HL-60/S4 treated with retinoic acid at 250 ng/mL for 4 days and 3 days (cell line): ENCODE data around the gene ZNF784.

ENCODE experiments used
- in situ Hi-C: fragments of 300-500 bp; cut with MboI; formaldehyde crosslinking; loops from 2 replicates; pipeline ENCODE4 v1.7.0; 2022; ENCODE audit warnings: low sequenced_read_pairs

The ZNF784 gene

DNA sequence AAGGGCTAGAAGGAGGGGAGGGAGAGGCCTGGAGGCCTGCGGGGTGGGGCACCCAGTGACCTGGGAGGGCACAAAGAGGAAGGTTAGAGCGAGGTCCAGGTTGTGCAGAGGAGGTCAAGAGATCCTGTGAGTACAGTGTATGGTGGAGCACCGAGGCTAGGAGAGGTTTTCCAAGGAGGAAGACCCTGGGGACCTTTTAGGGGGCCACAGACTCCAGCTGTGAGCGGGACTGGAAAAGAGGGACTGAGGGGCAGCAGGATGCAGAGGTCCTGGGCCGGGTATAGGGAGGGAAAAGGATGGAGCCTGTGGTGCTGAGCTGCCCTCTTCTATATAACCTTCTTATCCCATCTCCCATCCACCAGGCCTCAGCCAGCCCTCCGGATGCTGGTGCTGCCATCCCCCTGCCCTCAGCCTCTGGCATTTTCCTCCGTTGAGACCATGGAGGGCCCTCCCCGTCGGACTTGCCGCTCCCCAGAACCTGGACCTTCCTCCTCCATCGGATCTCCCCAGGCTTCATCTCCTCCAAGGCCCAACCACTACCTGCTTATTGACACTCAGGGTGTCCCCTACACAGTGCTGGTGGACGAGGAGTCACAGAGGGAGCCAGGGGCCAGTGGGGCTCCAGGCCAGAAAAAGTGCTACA is 19.9 kb upstream of the ZNF784 start:
- in situ Hi-C loops = no loop called here

DNA sequence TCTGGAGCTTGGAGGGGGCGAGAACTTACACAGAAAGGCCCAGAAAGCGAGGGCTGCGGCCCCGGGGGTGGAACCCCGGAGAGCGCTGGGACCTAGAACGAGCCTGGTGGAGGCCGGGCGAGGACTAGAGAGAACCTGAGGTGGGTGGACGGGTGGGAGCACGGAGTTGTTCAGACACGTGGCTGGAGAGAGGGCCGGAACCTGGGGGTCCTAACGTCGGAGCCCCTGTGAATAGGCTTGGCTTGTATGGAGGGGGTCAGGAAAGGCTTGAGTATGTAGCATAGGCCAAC is 19.5 kb upstream of the ZNF784 start:
- in situ Hi-C loops = no loop called here

GRCh38 chr19:55643003-55643886 is 18.9 kb upstream of the ZNF784 start, which contains the start of gene ZNF581:
ZNF581 (plus strand) TSS chr19:55643649; CDS start chr19:55644572, 923 bp downstream.
- in situ Hi-C loops = no loop called here

DNA sequence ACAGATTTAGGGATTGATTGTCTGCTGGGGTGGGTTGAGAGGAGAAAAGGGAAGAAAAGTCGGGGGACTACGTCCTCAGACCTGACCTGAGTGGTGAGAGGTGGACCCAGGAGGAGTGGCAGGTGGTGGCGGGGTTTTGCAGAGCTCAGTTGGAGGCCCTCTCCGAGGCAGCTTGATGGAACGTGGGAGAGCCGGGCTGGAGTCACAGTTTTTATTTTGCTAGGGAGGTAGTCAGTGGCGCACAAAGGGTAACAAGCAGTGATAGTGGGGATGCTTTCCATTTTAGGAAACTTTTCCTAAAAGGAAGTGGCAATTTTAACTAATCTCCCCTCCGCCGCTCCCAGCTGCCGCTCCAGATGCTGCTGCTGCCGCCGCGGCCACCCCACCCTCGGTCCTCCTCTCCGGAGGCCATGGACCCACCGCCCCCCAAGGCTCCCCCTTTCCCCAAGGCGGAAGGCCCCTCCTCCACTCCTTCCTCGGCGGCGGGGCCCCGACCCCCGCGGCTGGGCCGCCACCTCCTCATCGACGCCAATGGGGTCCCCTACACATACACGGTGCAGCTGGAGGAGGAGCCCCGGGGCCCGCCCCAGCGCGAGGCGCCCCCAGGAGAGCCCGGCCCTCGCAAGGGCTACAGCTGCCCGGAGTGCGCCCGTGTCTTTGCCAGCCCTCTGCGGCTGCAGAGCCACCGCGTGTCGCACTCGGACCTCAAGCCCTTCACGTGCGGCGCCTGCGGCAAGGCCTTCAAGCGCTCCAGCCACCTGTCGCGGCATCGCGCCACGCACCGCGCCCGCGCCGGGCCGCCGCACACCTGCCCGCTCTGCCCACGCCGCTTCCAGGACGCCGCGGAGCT is 18.0 kb upstream of the ZNF784 start:
- in situ Hi-C loops = no loop called here

- in situ Hi-C loops = no loop called here
Measured at GRCh38 chr19:55641426-55642152, 17.2 kb upstream of the ZNF784 start.

- in situ Hi-C loops = no loop called here
Measured at GRCh38 chr19:55640577-55641425, 16.4 kb upstream of the ZNF784 start, which contains the start of gene ZNF580. ZNF580 (plus strand) TSS chr19:55641002; CDS start chr19:55642509, 1,507 bp downstream.

DNA sequence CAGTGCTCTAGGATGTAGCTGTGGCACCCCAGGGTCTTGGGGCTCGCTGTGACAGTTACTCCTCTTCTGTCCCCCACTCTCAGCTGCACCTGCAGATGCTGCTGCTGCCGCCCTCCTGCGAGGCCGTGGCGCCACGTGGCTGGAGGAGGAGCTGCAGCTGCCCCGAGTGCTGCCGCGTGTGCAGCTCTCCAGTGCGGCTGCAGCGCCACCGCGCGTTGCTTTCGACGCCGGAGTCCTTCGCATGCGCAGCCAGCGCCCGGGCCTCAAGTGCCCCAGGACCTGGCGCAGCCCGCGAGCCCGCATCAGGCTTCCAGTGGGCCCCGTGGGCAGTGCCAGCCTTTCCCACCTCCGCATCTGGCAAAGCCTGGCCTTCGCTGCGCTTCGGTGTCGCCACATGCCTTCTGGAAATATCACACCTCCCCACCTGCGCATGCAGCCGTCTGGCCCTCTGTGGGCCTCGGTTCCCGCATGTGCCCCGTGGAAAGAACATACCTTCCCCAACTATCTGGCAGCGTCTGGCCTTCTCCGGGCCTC is 15.7 kb upstream of the ZNF784 start:
- in situ Hi-C loops = no loop called here

GRCh38 chr19:55638864-55639359 is 14.5 kb upstream of the ZNF784 start:
- in situ Hi-C loops = no loop called here

GRCh38 chr19:55637534-55637933 is 13.2 kb upstream of the ZNF784 start:
- in situ Hi-C loops = no loop called here

- in situ Hi-C loops = no loop called here
Measured at GRCh38 chr19:55636723-55637122, 12.4 kb upstream of the ZNF784 start.

DNA sequence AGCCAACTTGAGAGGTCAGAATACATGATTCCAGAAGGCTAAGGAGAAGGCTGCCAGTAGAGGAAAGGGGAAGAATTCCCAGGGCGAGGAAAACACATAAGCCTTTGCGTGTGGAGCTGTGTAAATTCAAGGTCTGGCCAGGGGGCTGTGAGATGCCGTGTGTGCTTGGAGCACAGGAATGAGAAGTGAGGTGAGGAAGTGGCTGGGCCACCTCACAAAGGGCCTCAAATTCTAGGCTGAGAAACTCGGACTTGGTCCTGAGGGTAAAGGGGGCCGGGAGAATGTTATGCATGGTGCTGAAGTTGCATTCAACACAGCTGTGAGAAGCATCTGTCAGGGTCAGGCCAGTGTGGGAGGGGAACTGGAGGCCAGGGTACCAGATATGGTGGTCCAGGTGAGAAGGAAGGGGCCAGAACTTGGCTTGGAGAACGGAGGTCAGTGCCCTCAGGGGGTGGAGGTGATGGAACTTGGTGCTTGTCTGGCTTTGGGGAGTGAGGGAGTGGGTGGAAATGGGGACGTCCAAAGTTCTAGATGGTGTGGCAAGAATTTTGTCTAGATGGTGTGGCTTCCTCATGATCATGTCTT is 11.6 kb upstream of the ZNF784 start:
- in situ Hi-C loops = no loop called here

- in situ Hi-C loops = no loop called here
Measured at GRCh38 chr19:55635334-55635717, 11.0 kb upstream of the ZNF784 start.

GRCh38 chr19:55633861-55634260 is 9.5 kb upstream of the ZNF784 start:
- in situ Hi-C loops = no loop called here

DNA sequence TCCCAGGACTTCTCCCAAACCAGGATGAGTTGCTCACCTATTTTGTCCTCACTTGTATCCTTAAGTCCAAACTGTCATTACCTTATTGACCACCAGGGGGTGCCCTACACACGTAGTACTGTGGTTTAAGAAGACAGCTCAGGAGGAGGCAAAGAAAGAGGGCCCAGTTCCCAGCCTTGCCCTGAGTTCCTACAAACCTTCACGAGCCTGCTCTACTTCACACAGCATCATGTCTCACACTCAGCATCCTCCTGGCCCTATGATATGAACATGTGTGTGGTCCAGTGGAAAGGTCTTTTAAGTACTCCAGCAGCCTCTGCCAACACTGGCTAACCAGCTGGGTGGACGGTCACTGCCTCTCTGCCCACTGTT is 8.1 kb upstream of the ZNF784 start:
- in situ Hi-C loops = no loop called here

- in situ Hi-C loops = loop anchor here (10.0 kb wide), 2 partner anchors 112 to 472 kb away; partner anchors contain the start of gene TNNI3
Measured at GRCh38 chr19:55626350-55626749, 2.0 kb upstream of the ZNF784 start.

DNA sequence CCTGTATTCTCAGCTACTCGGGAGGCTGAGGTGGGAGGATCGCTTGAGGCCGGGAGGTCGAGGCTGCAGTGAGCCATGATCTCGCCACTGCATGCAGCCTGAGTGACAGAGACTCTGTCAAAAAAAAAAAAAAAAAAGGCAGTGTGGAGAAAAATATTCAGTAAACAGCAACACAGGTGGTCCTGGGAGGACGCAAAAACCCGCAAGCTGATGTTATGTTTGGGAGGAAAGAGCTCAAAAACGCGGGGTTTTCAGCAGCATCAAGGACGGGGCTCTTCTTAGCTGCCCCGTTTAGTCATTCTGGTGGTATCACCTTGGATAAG is 599 bp upstream of the ZNF784 start:
- in situ Hi-C loops = loop anchor here (10.0 kb wide), 2 partner anchors 110 to 470 kb away; partner anchors contain the start of gene TNNI3

DNA sequence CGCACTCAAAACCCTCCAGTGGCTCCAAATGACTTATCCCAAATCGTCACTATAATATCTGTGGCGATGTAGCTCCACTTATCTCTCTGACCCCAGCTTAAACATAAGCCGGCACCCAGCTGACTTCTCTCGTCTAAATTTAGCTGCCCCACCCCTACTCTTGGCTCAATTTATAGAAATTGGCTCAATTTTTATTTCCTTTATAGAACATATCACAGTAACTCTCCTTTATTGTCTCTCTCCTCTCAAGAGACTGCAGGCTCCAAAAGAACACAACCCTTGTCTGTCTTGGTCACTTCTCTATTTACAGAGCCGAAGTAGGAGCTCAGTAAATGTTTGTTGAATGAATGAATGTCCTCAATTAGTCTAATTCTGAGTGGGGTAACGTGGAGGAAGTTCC is 805 bp downstream of the ZNF784 start:
- in situ Hi-C loops = loop anchor here (10.0 kb wide), 2 partner anchors 109 to 469 kb away; partner anchors contain the start of gene TNNI3

GRCh38 chr19:55623130-55623529 is 1.2 kb downstream of the ZNF784 start:
- in situ Hi-C loops = loop anchor here (10.0 kb wide), 2 partner anchors 108 to 468 kb away; partner anchors contain the start of gene TNNI3
